ENCODE data around the gene LYAR.

DNA sequence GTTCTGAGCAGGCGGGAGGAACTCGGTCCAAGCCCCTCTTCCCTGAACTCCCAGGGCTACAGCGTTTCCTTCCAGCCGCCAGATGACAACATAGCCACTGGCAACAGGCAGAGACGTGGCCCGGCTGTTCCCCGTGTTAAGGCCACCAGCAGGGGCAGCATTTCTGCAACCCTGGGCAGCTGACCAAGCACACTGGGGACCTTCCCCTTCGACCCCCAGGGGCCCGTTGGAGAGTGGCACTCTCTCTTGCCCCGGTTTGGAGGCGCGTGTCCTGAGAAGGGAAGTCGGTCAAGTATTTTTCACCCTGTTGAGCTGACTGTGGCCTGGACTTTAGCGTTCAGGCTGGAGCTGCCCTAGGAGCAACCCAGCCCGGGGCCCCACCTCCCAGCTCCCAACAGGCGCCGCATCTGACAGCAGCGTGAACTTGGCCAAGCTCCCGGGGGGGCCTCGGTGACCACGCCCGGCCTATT is 37.7 kb upstream of the LYAR start:
- TF ChIP-seq POLR2AphosphoS5 (IDR thresholded peaks at IDR 0.05): no peak
- TF ChIP-seq, protein P1, sequence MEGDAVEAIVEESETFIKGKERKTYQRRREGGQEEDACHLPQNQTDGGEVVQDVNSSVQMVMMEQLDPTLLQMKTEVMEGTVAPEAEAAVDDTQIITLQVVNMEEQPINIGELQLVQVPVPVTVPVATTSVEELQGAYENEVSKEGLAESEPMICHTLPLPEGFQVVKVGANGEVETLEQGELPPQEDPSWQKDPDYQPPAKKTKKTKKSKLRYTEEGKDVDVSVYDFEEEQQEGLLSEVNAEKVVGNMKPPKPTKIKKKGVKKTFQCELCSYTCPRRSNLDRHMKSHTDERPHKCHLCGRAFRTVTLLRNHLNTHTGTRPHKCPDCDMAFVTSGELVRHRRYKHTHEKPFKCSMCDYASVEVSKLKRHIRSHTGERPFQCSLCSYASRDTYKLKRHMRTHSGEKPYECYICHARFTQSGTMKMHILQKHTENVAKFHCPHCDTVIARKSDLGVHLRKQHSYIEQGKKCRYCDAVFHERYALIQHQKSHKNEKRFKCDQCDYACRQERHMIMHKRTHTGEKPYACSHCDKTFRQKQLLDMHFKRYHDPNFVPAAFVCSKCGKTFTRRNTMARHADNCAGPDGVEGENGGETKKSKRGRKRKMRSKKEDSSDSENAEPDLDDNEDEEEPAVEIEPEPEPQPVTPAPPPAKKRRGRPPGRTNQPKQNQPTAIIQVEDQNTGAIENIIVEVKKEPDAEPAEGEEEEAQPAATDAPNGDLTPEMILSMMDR (IDR thresholded peaks at IDR 0.05): no peak

Measured in transverse colon (tissue), 4 donors.